ENCODE measurements around the gene NSG1. TPM values are rescaled to one million over a fixed set of nuclear protein-coding genes. Genes with fewer than 3 reads are reported as not detected.
"Not testable (repeated sequence)": the region's sequence is repeated elsewhere in the genome, so short reads cannot be mapped to it uniquely, and the experiment has no call there.

Gene NSG1
- total RNA-seq, 1 donor from 2014 or later: 2.4 TPM

- no peak for DNase-seq
These were observed 49.4 kb downstream of the NSG1 start for GRCh38 chr4:4436244-4436823.

GRCh38 chr4:4437798-4438470 is 51.0 kb downstream of the NSG1 start:
- no peak for DNase-seq

DNA sequence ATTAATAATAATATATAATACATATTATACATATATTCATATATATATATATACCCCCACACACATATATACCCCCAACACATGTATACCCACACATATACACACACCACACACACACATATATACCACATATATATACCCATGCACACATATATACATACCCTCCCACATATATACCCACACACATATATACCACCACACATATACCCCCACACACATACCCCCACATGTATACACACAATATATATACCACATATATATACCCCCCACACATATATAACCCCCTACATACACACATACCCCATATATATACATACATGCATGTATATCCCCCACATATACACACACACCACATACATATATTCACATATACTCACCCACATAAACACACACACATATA is 52.0 kb downstream of the NSG1 start:
- no peak for DNase-seq

GRCh38 chr4:4439782-4440181 is 52.9 kb downstream of the NSG1 start:
- DNase-seq: no peak

- DNase-seq: no peak
These were observed 53.6 kb downstream of the NSG1 start for GRCh38 chr4:4440333-4441061.

DNA sequence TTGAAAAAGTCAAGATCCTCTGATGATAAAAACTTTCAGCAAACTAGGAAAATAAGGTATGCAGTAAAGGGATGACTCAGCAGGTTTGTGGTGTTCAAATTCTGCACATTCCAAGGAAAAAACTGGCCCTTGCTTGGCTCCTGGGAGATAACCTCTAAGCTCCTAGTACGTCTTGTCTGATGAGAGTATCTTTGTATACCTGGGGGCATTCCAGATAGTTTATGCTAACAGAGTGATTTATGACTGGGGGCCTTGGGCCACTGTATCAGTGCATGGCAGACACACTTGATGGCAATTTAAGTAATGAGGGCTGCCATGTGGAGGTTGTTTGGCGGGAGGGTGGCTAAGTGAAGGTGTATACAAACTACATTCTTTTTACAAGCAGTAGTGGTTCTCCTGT is 56.9 kb downstream of the NSG1 start:
- no peak for DNase-seq

- DNase-seq: no peak
These were observed 59.5 kb downstream of the NSG1 start for GRCh38 chr4:4446434-4446833.

GRCh38 chr4:4455210-4455865 is 68.4 kb downstream of the NSG1 start:
- no peak for DNase-seq

- DNase-seq: no peak
These were observed 69.4 kb downstream of the NSG1 start for GRCh38 chr4:4456351-4456750.

- DNase-seq: no peak
These were observed 70.1 kb downstream of the NSG1 start for GRCh38 chr4:4456816-4457578.

DNA sequence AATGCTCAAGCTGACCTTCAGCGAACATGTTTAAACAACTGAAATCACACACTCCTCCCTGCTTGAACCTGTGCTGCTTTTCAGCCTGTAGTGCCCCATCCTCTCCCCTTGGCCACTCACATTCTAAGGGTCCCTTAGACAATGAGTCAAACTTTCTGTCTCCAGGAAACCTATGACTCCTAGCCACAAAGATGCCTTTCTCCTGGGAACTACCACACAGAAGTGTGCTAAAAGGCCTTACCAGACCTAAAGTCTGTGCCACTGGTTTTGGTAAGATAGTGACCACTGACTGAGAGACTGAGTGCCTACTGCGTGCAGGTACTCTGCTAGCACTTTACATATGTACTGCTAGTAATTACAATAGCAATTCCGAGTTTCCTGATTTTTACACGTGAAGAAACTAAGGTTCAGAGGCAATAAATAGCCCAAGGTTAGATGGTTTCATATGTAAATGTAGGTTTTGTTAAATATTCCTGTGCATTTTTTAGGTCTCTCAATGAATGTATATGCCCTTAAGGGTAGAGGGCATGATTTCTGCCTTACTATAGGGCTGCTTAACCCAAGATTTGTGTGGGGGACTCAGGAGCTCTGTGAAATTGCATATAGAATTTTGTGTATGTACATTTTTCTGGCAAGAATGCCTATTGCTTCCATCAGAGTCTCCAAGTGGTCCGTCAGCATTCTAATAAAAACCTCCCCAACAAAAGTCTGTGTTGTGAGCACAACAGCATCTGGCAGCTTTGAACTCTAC is 71.1 kb downstream of the NSG1 start:
- DNase-seq: no peak

DNA sequence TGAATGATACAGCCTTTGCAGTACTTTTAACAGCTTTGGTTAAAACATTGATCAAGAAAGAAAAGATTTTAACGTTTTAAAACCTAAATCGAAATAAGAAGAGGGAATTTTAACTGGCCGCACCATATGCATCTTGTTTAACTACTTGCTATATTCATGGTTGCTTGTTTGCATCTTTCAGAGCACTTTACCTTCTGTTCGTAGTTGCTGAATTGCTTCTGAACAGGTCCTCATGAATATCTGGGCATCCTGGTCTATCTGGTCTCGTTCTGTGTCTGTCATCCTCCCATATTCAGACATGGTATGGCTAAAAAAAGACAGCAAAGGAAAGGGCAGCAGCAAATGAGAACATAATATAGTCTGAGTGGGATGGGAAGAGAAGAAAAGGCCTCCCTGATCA is 72.3 kb downstream of the NSG1 start:
- DNase-seq: no peak

GRCh38 chr4:4460759-4461158 is 73.9 kb downstream of the NSG1 start:
- no peak for DNase-seq

DNA sequence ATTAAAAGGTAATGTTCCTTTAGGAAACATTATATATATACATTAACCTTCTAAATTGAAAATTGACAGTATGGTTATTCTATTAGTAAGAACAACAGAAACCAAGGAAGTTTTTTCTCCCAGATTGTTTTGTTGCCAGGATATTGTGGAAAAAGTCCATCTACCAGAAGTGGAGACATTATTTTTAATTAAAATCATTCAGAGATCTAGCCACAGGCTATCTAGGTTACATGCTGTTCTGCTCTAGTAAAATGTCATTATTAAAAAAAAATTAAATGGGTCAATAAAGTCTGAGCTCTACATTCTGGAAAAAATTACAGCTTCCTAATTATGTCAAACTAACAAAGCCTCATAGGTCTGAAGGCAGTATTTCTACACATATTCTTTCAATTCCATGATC is 74.3 kb downstream of the NSG1 start:
- DNase-seq: no peak

DNA sequence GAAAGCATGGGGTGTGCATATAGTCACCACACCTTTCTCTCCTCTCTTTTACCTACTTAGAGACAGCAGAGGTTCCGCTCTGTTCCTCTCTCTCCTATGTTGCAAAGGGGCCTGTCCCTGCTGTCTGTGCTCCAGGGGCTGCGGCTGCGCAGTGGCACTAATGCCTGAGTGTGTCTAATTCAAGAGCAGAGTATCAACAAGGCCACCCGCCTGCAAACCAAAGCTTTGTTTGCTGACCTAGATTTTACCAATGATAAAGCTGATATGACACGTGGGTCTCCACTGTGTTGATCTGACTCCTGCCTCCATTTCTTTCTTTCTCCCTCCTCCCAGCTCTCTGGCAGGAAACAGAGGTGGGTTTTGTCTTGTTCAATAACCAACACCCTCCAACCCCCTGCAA is 74.9 kb downstream of the NSG1 start:
- DNase-seq: no peak

DNA sequence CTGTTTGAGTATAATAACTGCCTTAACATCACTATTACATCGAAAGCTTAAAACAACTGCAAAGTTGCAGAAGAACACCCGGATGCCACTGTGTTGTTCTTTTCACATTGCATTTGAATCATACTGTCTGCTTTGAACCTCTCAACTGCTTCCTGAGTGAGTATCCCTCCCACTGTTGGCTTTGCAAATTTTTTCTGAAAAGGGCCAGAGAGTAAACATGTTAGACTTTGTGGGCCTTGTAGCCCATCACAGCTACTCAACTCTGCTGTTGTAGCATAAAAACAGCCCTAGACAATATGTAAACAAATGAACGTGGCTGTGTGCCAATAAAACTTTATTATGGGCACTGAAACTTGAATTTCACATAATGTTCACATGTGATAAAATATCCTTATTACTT is 76.1 kb downstream of the NSG1 start:
- DNase-seq: no peak

GRCh38 chr4:4465238-4465637 is 78.3 kb downstream of the NSG1 start:
- DNase-seq: not testable (repeated sequence)
